Activated naive CD4-positive, alpha-beta T cell treated with anti-CD3 and anti-CD28 coated beads, Interleukin-2, amount 10 ng/mL, durations not matched to agents 7 days and 5 days (primary cell): Measurements from ENCODE around the gene SDK1.
"Not testable (repeated sequence)": the region's sequence is repeated elsewhere in the genome, so short reads cannot be mapped to it uniquely, and the experiment has no call there.

Experiments
- CTCF ChIA-PET: fragments of 350-600 bp; sonication (Branson Sonifier 250); formaldehyde crosslinking; loops from one replicate; lab custom pipeline; 2021; ENCODE audit warnings: antibody characterized with exemption; lab: Charles Lee
- DNase-seq: peaks from one replicate; pipeline ENCODE4 v3.0.0-alpha.2; 2020
- H3K27ac Mint-ChIP-seq: one replicate; pipeline ENCODE4 v1.8.0; 2021; ENCODE audit warnings: mild to moderate bottlenecking, moderate library complexity, mixed read lengths
- H3K27me3 Mint-ChIP-seq: one replicate; pipeline ENCODE4 v1.8.0; 2021; ENCODE audit warnings: mild to moderate bottlenecking, mixed read lengths
- H3K36me3 Mint-ChIP-seq: one replicate; pipeline ENCODE4 v1.8.0; 2021; ENCODE audit warnings: mixed read lengths
- H3K4me1 Mint-ChIP-seq: one replicate; pipeline ENCODE4 v1.8.0; 2021; ENCODE audit warnings: mixed read lengths
- H3K4me3 Mint-ChIP-seq: one replicate; pipeline ENCODE4 v1.8.0; 2021; ENCODE audit warnings: mild to moderate bottlenecking, moderate library complexity, mixed read lengths
- H3K9me3 Mint-ChIP-seq: one replicate; pipeline ENCODE4 v1.8.0; 2021; ENCODE audit warnings: mixed read lengths

Gene SDK1

DNA sequence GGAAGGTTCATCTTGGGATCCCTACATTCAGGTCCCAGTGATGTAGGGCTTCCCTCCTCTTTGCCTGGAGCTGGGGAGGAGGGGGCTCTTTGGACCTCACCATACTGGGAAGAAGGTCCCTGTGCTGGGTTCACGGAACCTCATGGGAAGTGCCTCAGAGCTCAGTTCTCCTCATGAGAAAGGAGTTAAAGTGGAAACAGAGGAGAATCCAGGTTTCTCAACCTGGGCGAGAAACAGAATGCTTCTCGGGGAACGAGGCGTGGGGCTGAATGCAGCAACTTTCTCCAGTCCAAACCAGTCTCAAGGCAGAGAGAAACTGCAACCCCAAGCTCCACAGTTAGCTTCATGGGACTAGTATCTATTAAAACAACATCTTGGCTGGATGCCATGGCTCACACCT lies 998.4 kb downstream of the SDK1 start:
- Mint-ChIP-seq H3K4me1 (no peaks in the 10 kb centered on the region), H3K9me3 (peaks cover 10% of the 10 kb centered on the region), H3K4me3 (no peak overlapping the region), H3K36me3 (no peaks in the 10 kb centered on the region), H3K27me3 (no peaks in the 10 kb centered on the region), H3K27ac (no peak overlapping the region)
- CTCF ChIA-PET, result no interaction called here
- DNase-seq, result no peak

GRCh38 chr7:4302203-4302905 lies 1001.3 kb downstream of the SDK1 start:
- H3K9me3 Mint-ChIP-seq, result peaks cover 8% of the 10 kb centered on the region
- CTCF ChIA-PET, result no interaction called here
- DNase-seq, result no peak

GRCh38 chr7:4307316-4308204 lies 1006.5 kb downstream of the SDK1 start:
- CTCF ChIA-PET, result no interaction called here
- DNase-seq, result no peak
- no peak overlapping the region for H3K27ac Mint-ChIP-seq
- peaks cover 2% of the 10 kb centered on the region for H3K9me3 Mint-ChIP-seq
- no peaks in the 10 kb centered on the region for H3K4me1 Mint-ChIP-seq
- H3K27me3 Mint-ChIP-seq, result no peaks in the 10 kb centered on the region
- no peaks in the 10 kb centered on the region for H3K36me3 Mint-ChIP-seq
- H3K4me3 Mint-ChIP-seq, result no peak overlapping the region

More at GRCh38 chr7:4302203-4302905, 1001.3 kb downstream of the SDK1 start:
- Mint-ChIP-seq H3K4me1 (no peaks in the 10 kb centered on the region), H3K4me3 (no peak overlapping the region), H3K27me3 (no peaks in the 10 kb centered on the region), H3K36me3 (no peaks in the 10 kb centered on the region), H3K27ac (no peak overlapping the region)

GRCh38 chr7:4308205-4308590 lies 1007.1 kb downstream of the SDK1 start:
- Mint-ChIP-seq H3K36me3 (no peaks in the 10 kb centered on the region), H3K4me3 (no peak overlapping the region), H3K9me3 (peaks cover 2% of the 10 kb centered on the region), H3K27ac (no peak overlapping the region), H3K4me1 (no peaks in the 10 kb centered on the region), H3K27me3 (no peaks in the 10 kb centered on the region)
- no peak for DNase-seq
- CTCF ChIA-PET, result no interaction called here

GRCh38 chr7:4313911-4314310 lies 1012.9 kb downstream of the SDK1 start:
- H3K4me3 Mint-ChIP-seq, H3K4me1 Mint-ChIP-seq, CTCF ChIA-PET, H3K27me3 Mint-ChIP-seq, H3K36me3 Mint-ChIP-seq, H3K27ac Mint-ChIP-seq, H3K9me3 Mint-ChIP-seq, DNase-seq: not testable (repeated sequence)

DNA sequence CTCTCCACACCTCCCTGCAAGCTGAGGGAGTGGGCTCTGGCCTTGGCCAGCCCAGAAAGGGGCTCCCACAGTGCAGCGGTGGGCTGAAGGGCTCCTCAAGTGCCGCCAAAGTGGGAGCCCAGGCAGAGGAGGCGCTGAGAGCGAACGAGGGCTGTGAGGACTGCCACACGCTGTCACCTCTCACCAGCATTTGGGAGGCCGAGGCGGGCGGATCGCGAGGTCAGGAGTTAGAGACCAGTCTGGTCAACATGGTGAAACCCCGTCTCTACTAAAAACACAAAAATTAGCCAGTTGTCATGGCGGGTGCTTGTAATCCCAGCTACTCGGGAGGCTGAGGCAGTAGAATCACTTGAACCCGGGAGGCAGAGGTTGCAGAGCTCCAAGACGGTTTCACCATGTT lies 1013.3 kb downstream of the SDK1 start:
- H3K27ac Mint-ChIP-seq, H3K4me1 Mint-ChIP-seq, H3K9me3 Mint-ChIP-seq, H3K4me3 Mint-ChIP-seq, H3K36me3 Mint-ChIP-seq, CTCF ChIA-PET, DNase-seq, H3K27me3 Mint-ChIP-seq: not testable (repeated sequence)
